Activated CD4-positive, alpha-beta memory T cell treated with anti-CD3 and anti-CD28 coated beads for 36 hours (primary cell): Measurements from ENCODE around the gene ADSS1. TPM values are rescaled to one million over a fixed set of nuclear protein-coding genes. Genes with fewer than 3 reads are reported as not detected.

Experiments
- CTCF ChIA-PET: fragments of 350-600 bp; sonication (Branson Sonifier 250); formaldehyde crosslinking; loops from one replicate; lab custom pipeline; 2021; ENCODE audit warnings: antibody characterized with exemption, inconsistent platforms; lab: Charles Lee
- POLR2A ChIA-PET: fragments of 350-600 bp; sonication (Branson Sonifier 250); formaldehyde crosslinking; loops from one replicate; lab custom pipeline; 2021; ENCODE audit warnings: antibody characterized with exemption; lab: Charles Lee
- DNase-seq: peaks from one replicate; pipeline ENCODE4 v3.0.0-alpha.2; 2020
- H3K27ac Mint-ChIP-seq: one replicate; pipeline ENCODE4 v1.8.0; 2021; ENCODE audit warnings: mixed read lengths
- H3K27me3 Mint-ChIP-seq: one replicate; pipeline ENCODE4 v1.8.0; 2021; ENCODE audit warnings: mixed read lengths
- H3K36me3 Mint-ChIP-seq: one replicate; pipeline ENCODE4 v1.8.0; 2021; ENCODE audit warnings: mixed read lengths
- H3K4me1 Mint-ChIP-seq: one replicate; pipeline ENCODE4 v1.8.0; 2021; ENCODE audit warnings: low read depth, mixed read lengths
- H3K4me3 Mint-ChIP-seq: one replicate; pipeline ENCODE4 v1.8.0; 2021; ENCODE audit warnings: mild to moderate bottlenecking, mixed read lengths
- H3K9me3 Mint-ChIP-seq: one replicate; pipeline ENCODE4 v1.8.0; 2021; ENCODE audit warnings: mixed read lengths
- intact Hi-C: fragments of 100-400 bp; cut with micrococcal nuclease; formaldehyde crosslinking; loops from one replicate; pipeline ENCODE4 v1.15.1; 2023
- total RNA-seq, 2 experiments: library from RNA; stranded (reverse); gene quantifications; one replicate each; pipeline ENCODE4 v1.2.3, GENCODE V29; 2021

ADSS1 gene
- total RNA-seq, 2 experiments from 2014 or later: 2.3 to 3.3 TPM

DNA sequence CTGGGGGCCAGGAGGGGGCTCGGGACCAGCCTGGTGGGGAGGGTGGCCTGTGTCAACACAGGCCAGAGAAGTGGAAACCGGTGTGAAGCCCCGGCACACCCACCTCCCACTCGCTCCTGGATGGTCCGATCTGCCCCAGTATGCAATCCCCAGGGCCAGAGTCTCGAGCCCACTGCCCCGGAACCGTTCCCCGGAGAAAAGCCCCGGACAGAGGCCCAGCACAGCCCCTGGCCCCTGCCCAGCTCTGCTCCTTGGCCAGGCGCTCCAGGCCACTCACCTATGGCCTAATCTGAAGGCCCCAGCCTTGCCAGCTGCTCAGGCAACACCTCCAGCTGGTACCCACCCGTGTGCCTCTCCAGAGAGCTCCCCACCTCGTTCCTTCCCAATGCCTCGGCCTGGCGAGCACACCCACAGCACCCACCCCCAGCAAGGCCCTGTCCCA lies 53.8 kb downstream of the ADSS1 start:
- Mint-ChIP-seq H3K4me1 (no peaks in the 10 kb centered on the region), H3K4me3 (no peak overlapping the region), H3K27me3 (no peaks in the 10 kb centered on the region), H3K9me3 (no peaks in the 10 kb centered on the region), H3K36me3 (peaks cover 8% of the 10 kb centered on the region), H3K27ac (no peak overlapping the region)
- ChIA-PET CTCF (interaction anchor here (1.0 kb wide), 1 partner anchor 48 kb away, joined by 3 read pairs; no protein-coding TSS in a partner anchor), POLR2A (no interaction called here)
- no peak for DNase-seq
- intact Hi-C loops: no loop called here

GRCh38 chr14:104778694-104779331 lies 54.8 kb downstream of the ADSS1 start:
- H3K4me1 Mint-ChIP-seq: no peaks in the 10 kb centered on the region
- no peak for DNase-seq
- H3K27me3 Mint-ChIP-seq: no peaks in the 10 kb centered on the region
- no peak overlapping the region for H3K4me3 Mint-ChIP-seq
- no peaks in the 10 kb centered on the region for H3K9me3 Mint-ChIP-seq
- intact Hi-C loops: no loop called here
- ChIA-PET POLR2A (no interaction called here), CTCF (interaction anchor here (0.8 to 1.9 kb wide), 2 partner anchors 8 to 10 kb away, joined by 5 to 8 read pairs; no protein-coding TSS in a partner anchor)
- H3K27ac Mint-ChIP-seq: no peak overlapping the region
- H3K36me3 Mint-ChIP-seq: peaks cover 7% of the 10 kb centered on the region

- intact Hi-C loops: no loop called here
- no peak overlapping the region for H3K27ac Mint-ChIP-seq
- no peak for DNase-seq
- peaks cover 7% of the 10 kb centered on the region for H3K36me3 Mint-ChIP-seq
- CTCF ChIA-PET: interaction anchor here (0.6 to 1.9 kb wide), 4 partner anchors 9 to 1044 kb away, joined by 3 to 8 read pairs (median 4); no protein-coding TSS in a partner anchor
- POLR2A ChIA-PET: no interaction called here
- H3K9me3 Mint-ChIP-seq: no peaks in the 10 kb centered on the region
- no peaks in the 10 kb centered on the region for H3K4me1 Mint-ChIP-seq
- no peak overlapping the region for H3K4me3 Mint-ChIP-seq
- no peaks in the 10 kb centered on the region for H3K27me3 Mint-ChIP-seq
These were observed 55.9 kb downstream of the ADSS1 start for GRCh38 chr14:104779776-104780512.

- CTCF ChIA-PET: interaction anchor here (0.6 to 2.6 kb wide), 3 partner anchors 12 to 39 kb away, joined by 3 to 9 read pairs (median 4); no protein-coding TSS in a partner anchor
- no peaks in the 10 kb centered on the region for H3K4me1 Mint-ChIP-seq
- H3K4me3 Mint-ChIP-seq: no peak overlapping the region
- POLR2A ChIA-PET: no interaction called here
- intact Hi-C loops: no loop called here
- H3K27me3 Mint-ChIP-seq: no peaks in the 10 kb centered on the region
- no peaks in the 10 kb centered on the region for H3K9me3 Mint-ChIP-seq
- no peak for DNase-seq
- peaks cover 7% of the 10 kb centered on the region for H3K36me3 Mint-ChIP-seq
- H3K27ac Mint-ChIP-seq: no peak overlapping the region
These were observed 56.5 kb downstream of the ADSS1 start for GRCh38 chr14:104780513-104781030.

DNA sequence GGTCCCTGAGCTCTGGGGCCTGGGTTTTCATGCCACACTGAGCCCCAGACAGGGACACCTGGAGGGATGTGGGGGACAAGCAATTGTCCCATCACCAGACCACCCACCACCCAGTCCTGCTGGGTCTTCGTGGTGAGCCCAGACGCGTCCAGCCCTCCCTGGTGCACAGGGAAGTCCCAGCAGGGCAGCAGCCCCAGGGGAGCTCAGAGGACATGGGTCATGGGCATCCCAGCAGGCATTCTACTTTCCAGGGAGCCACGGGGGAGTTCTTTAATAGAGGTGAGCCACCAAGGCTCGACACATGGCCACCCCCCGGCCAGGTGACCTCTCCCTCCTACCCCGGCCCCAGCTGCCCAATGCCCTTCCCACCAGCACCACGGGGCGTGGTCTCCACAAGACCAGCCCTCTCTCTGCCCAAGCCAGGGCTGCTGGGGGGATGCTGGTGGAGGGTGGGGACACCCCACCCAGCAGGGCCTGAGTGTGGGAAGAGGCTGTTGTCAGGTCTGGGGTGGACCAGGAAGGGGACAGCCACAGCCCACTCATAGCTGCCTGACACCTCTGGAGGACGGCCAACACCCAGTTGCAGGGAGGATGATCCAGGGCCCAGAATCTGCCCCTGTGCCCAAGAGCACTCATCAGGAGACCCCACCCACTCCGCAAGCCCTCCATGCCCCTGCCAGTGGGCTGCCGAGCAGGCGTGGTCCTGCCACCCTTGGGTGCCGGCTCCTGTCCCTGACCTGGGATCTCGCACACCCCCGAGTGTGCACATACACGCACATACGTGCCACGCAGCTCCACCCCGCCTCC lies 57.4 kb downstream of the ADSS1 start:
- Mint-ChIP-seq H3K27ac (no peak overlapping the region), H3K4me1 (peaks cover 3% of the 10 kb centered on the region), H3K27me3 (no peaks in the 10 kb centered on the region), H3K4me3 (no peak overlapping the region), H3K36me3 (peaks cover 3% of the 10 kb centered on the region), H3K9me3 (no peaks in the 10 kb centered on the region)
- intact Hi-C loops: no loop called here
- ChIA-PET CTCF (interaction anchor here (1.3 to 2.6 kb wide), 2 partner anchors 13 to 14 kb away, joined by 4 to 9 read pairs; no protein-coding TSS in a partner anchor), POLR2A (interaction anchor here (0.7 kb wide), 1 partner anchor 10 kb away, joined by 5 read pairs; no protein-coding TSS in a partner anchor)
- DNase-seq: no peak

GRCh38 chr14:104782086-104782807 lies 58.2 kb downstream of the ADSS1 start:
- no peaks in the 10 kb centered on the region for H3K27me3 Mint-ChIP-seq
- H3K4me3 Mint-ChIP-seq: no peak overlapping the region
- no peaks in the 10 kb centered on the region for H3K36me3 Mint-ChIP-seq
- DNase-seq: no peak
- no peak overlapping the region for H3K27ac Mint-ChIP-seq
- ChIA-PET CTCF (interaction anchor here (1.3 to 2.6 kb wide), 2 partner anchors 14 to 15 kb away, joined by 4 to 9 read pairs; no protein-coding TSS in a partner anchor), POLR2A (interaction anchor here (0.7 kb wide), 1 partner anchor 10 kb away, joined by 5 read pairs; no protein-coding TSS in a partner anchor)
- H3K9me3 Mint-ChIP-seq: no peaks in the 10 kb centered on the region
- intact Hi-C loops: no loop called here
- H3K4me1 Mint-ChIP-seq: peaks cover 5% of the 10 kb centered on the region

DNA sequence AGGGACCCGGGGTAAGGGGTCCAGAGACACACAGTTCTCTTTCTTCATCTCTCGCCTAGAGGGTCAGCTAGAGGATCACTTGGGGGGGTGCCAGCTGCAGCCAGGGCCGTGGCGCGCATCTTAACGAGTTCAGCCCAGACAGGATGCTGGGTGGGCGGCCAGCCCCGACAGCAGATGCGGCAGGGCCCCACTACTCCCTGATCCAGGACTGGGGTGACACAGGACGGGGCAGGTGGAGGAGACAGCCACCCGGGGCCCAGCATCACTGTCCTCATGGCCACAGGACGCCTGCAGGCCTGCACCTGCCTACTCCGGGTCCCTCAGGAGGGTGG lies 58.7 kb downstream of the ADSS1 start:
- ChIA-PET POLR2A (no interaction called here), CTCF (interaction anchor here (2.6 kb wide), 1 partner anchor 14 kb away, joined by 9 read pairs; no protein-coding TSS in a partner anchor)
- Mint-ChIP-seq H3K27me3 (no peaks in the 10 kb centered on the region), H3K36me3 (no peaks in the 10 kb centered on the region), H3K27ac (no peak overlapping the region), H3K4me3 (no peak overlapping the region), H3K4me1 (peaks cover 5% of the 10 kb centered on the region), H3K9me3 (no peaks in the 10 kb centered on the region)
- intact Hi-C loops: no loop called here
- no peak for DNase-seq

GRCh38 chr14:104783484-104784217 lies 59.6 kb downstream of the ADSS1 start:
- no peak overlapping the region for H3K27ac Mint-ChIP-seq

GRCh38 chr14:104784218-104784568 lies 60.2 kb downstream of the ADSS1 start:
- H3K9me3 Mint-ChIP-seq: no peaks in the 10 kb centered on the region
- no peaks in the 10 kb centered on the region for H3K27me3 Mint-ChIP-seq
- no peak for DNase-seq
- H3K36me3 Mint-ChIP-seq: no peaks in the 10 kb centered on the region
- no peak overlapping the region for H3K4me3 Mint-ChIP-seq
- no peak overlapping the region for H3K27ac Mint-ChIP-seq
- intact Hi-C loops: no loop called here
- H3K4me1 Mint-ChIP-seq: peaks cover 5% of the 10 kb centered on the region
- CTCF ChIA-PET: no interaction called here
- POLR2A ChIA-PET: no interaction called here

More at GRCh38 chr14:104783484-104784217, 59.6 kb downstream of the ADSS1 start:
- ChIA-PET CTCF (no interaction called here), POLR2A (no interaction called here)
- Mint-ChIP-seq H3K27me3 (no peaks in the 10 kb centered on the region), H3K4me3 (no peak overlapping the region), H3K9me3 (no peaks in the 10 kb centered on the region), H3K4me1 (peaks cover 5% of the 10 kb centered on the region), H3K36me3 (no peaks in the 10 kb centered on the region)
- no peak for DNase-seq
- intact Hi-C loops: no loop called here

- Mint-ChIP-seq H3K36me3 (no peaks in the 10 kb centered on the region), H3K27me3 (no peaks in the 10 kb centered on the region), H3K9me3 (no peaks in the 10 kb centered on the region), H3K4me3 (no peak overlapping the region), H3K4me1 (peaks cover 5% of the 10 kb centered on the region), H3K27ac (no peak overlapping the region)
- POLR2A ChIA-PET: no interaction called here
- intact Hi-C loops: no loop called here
- DNase-seq: no peak
- CTCF ChIA-PET: interaction anchor here (0.8 kb wide), 1 partner anchor 14 kb away, joined by 3 read pairs; no protein-coding TSS in a partner anchor
These were observed 61.0 kb downstream of the ADSS1 start for GRCh38 chr14:104784846-104785707.
